ENCODE measurements around the gene C2orf49. TPM values are rescaled to one million over a fixed set of nuclear protein-coding genes. Genes with fewer than 3 reads are reported as not detected.

The C2orf49 gene
- total and polyA plus RNA-seq, 2 donors (not counting 3 experiments of a cell fraction or from before 2014, with no cell fraction given), result 4.6 to 15.0 TPM

GRCh38 chr2:105391763-105392662 is 54.7 kb downstream of the C2orf49 start:
- TF ChIP-seq POLR2A (IDR thresholded peaks at IDR 0.05; ENCODE audit: low read depth, low read length), result no peak
- TF ChIP-seq EZH2 (IDR thresholded peaks at IDR 0.05; ENCODE audit: borderline replicate concordance, low read depth, low read length, severe bottlenecking), result no peak
- TF ChIP-seq GATA2 (IDR thresholded peaks at IDR 0.05; ENCODE audit: insufficient read depth, insufficient read length, low read depth, low read length), result peak; percentile 7
- TF ChIP-seq, protein P1, sequence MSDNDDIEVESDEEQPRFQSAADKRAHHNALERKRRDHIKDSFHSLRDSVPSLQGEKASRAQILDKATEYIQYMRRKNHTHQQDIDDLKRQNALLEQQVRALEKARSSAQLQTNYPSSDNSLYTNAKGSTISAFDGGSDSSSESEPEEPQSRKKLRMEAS (IDR thresholded peaks at IDR 0.05; ENCODE audit: insufficient read depth, insufficient read length), result no peak
- TF ChIP-seq MYC (IDR thresholded peaks at IDR 0.05; ENCODE audit: low read depth, low read length), result no peak
- no peak for TF ChIP-seq FOS (IDR thresholded peaks at IDR 0.05; ENCODE audit: borderline replicate concordance, insufficient read depth, low read length)
- BruUV-seq (replicated peaks), result no TSS peak
- H3K4me3 ChIP-seq (replicated peaks in 1 of 3; ENCODE audit: insufficient read depth in 1 of 3, low read depth in 1 of 3, low read length in 3 of 3), result no peak overlapping the region
- H3K27me3 ChIP-seq (ENCODE audit: control insufficient read depth in 2 of 2, insufficient read depth in 2 of 2, low read length in 2 of 2), result no peaks in the 10 kb centered on the region
- CTCF ChIA-PET, result interaction anchor here (0.7 to 1.0 kb wide), 3 partner anchors 12 to 129 kb away, joined by 3 to 4 read pairs (median 3); no protein-coding TSS in a partner anchor
- peaks cover 89% of the 10 kb centered on the region for H3K4me1 ChIP-seq (ENCODE audit: control insufficient read depth, extremely low read depth, insufficient read depth, low read length)
- intact Hi-C loops (cut with micrococcal nuclease), result loop anchor here (10.0 kb wide), 1 partner anchor 803 kb away; the partner anchor contains the start of gene UXS1
- H4K20me1 ChIP-seq (replicated peaks; ENCODE audit: control insufficient read depth, extremely low read depth, insufficient read depth, low read length), result no peaks in the 10 kb centered on the region
- peaks cover 11 to 17% of the 10 kb centered on the region in 2 experiments for H3K36me3 ChIP-seq (ENCODE audit: control insufficient read depth in 2 of 2, extremely low read depth in 1 of 2, insufficient read depth in 2 of 2, low read length in 2 of 2)
- H3K79me2 ChIP-seq (ENCODE audit: control insufficient read depth, insufficient read depth, low read length), result peaks cover 88% of the 10 kb centered on the region
- POLR2A ChIA-PET, result interaction anchor here (0.5 to 1.7 kb wide), 5 partner anchors 11 to 127 kb away, joined by 3 to 5 read pairs (median 4); no protein-coding TSS in a partner anchor
- H3K9me1 ChIP-seq (replicated peaks; ENCODE audit: control insufficient read depth, extremely low read depth, insufficient read depth, low read length), result no peaks in the 10 kb centered on the region
- DNase-seq (ENCODE audit: low read depth, low spot score) (peak; percentile 35), FAIRE-seq (no peak)
- H3K9me3 ChIP-seq (replicated peaks; ENCODE audit: control insufficient read depth, insufficient read depth, low read length), result no peaks in the 10 kb centered on the region
- peak overlapping the region; percentile 92 for H3K27ac ChIP-seq (ENCODE audit: insufficient read depth, low read depth, low read length)
- peak overlapping the region; percentile 77 for H3K4me2 ChIP-seq (ENCODE audit: insufficient read depth, low read length)
- peak overlapping the region; percentile 100 for H3K9ac ChIP-seq (replicated peaks; ENCODE audit: extremely low read depth, insufficient read depth, low read length)
- no peak overlapping the region for H2AFZ ChIP-seq (ENCODE audit: low read depth, low read length)
- dilution Hi-C loops (cut with MboI; ENCODE audit: extremely low pct_ligation_motif_present, low sequenced_read_pairs), result no loop called here

Measured in endothelial cell of umbilical vein (primary cell).